ENCODE data around the gene UQCC2.

The UQCC2 gene

DNA sequence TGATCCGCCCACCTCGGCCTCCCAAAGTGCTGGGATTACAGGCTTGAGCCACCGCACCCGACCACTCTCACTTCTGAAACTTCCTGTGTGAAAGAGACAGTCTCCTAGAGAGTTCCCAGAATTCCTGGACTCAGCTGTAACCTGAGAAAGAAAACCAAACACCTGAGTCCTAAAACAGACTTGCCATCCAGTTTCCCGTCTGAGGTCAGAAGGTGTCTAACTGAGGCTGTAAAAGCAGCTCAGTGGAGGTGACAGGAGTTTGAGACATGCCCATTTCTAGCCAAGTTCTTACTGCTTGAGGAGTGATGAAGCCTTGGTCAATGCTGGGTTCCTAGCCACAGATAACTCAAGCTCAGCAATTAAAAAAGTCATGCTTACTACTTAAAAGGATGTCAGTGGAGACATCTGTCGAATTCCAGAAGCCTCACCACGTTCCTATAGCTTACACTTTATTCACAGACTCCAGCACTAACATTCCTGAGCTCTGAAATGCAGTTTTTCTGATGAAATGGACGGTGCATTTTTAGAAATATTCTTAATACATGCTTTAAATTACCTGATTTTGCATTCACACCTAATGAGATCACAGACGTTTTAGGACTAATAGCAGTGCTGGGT lies 6.1 kb downstream of the UQCC2 start:
- DNase-seq: no peak

DNA sequence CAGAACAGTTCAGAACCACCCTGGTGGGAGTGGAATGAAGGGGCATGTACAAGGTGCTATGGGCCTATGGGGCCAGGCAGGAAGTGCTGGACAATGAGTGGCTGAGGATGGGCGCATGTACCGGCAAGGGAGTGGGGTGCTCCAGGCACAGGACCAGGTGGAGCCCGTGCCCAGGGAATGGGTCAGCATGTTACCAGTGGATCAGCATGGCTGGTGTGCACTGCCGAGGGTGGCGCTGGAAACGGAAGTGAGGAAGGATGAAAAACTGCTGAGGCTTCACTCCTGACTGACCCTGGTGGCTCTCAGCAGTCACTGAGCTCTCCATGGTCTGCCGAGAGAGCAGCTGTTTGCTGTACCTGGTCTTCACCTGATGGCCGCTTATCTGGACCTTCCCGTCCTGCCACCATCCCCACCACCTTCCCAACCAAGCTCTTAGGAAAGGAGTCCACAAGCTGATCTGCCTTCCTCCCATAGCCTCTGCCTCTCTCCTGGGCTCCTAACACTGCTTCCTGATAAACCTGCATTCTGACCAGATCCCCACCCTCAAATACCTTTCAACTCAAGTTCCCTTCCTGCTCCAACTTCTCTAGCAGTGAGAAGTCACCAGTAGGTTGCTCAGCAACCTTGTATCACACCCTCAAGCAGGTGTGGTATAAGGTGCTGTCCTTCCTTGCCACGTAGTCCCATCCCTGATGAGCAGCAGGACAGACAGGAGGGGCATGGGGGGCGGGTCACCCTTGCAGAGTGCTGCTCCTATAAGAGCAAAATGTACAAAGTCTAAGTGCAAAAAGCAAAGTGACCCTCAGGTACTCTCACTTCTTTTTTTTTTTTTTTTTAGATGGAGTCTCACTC lies 7.1 kb downstream of the UQCC2 start:
- no peak for DNase-seq

- DNase-seq: no peak
Measured at GRCh38 chr6:33702345-33702977, 9.0 kb downstream of the UQCC2 start.

GRCh38 chr6:33700391-33701050 lies 11.0 kb downstream of the UQCC2 start:
- DNase-seq: no peak

GRCh38 chr6:33699739-33700138 lies 11.8 kb downstream of the UQCC2 start:
- no peak for DNase-seq

DNA sequence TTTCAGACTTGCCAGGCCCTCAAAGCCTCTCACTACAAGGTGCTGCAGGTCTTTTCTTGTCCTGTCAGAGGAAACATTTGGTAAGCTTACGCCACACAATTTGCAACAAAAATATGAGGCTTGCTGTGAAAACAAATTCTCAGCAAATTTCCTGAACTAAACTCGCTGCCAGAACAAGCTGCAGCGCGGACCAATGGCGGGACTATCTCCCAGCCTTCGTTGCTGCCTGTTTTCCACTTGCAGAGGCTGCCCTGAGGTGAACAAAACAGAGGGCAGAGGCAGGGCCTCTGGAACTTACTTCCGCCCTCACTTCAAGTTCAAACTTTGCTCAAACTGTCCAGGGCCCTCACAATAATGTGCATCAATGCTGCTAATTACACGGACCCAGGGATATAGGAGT lies 12.4 kb downstream of the UQCC2 start:
- DNase-seq: no peak

DNA sequence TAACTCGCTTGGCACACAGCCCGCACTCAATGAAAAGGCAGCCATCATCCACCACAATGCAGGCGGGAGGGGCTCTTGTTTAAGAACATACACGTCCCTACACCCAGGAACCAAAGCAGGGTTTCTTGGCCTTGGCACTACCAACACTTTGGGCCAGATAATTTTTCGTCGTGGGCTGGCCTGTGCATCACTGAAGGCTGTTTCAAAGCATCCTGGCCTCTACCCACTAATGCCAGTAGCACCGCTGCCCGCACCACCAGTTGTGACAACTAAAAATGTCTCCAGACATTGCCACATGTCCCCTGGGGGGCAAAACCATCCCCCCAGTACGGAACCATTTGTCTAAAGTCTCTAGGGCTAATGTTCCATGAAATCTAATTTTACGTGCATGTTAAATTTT lies 13.0 kb downstream of the UQCC2 start:
- DNase-seq: no peak

- DNase-seq: no peak
Measured at GRCh38 chr6:33697845-33698244, 13.7 kb downstream of the UQCC2 start.

DNA sequence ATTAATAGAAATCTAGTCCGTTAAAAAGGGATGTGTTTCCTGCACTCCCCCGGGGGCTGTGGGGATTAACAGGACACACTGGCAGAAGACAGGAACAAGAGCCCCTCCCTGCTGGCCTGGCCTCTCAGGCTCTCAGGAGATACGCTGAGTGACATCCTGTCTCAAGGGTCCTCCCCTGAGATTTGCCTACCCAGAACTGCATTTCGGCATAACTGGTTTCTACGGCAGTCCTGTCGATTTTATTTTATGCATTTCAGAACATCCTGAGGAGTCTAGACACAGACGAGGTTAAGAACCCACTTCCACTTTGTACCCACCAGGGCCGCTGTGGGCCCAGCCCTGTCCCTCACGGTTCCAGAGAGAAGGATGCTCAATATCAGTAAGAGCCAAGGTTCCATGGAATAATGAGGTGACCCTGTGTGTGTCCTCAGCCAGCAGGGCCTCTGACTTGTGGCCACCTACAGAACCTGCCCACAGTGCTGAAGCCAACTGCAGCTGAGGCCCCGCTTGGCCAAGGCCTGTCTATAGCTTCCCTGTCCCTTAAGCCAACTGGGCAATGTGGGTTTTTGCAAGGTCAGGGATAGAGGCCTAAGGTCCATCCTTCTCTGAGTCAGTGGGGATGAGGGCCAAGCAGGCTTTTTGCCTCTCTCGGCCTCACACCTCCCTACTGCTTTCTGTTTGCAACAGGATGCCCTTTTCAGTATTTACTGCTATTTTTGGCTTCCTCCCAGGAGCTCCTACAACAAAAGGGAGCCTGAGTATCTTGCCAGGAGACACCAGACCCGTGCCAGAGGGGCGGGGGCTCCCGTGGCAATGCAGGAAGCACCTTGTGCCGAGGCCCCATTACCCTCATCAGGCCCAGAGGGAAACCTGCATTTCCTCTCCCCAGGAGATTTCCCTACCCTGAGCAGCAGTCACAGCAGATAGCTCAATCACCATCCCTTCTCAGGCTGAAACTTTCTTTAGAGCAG lies 14.7 kb downstream of the UQCC2 start:
- no peak for DNase-seq

DNA sequence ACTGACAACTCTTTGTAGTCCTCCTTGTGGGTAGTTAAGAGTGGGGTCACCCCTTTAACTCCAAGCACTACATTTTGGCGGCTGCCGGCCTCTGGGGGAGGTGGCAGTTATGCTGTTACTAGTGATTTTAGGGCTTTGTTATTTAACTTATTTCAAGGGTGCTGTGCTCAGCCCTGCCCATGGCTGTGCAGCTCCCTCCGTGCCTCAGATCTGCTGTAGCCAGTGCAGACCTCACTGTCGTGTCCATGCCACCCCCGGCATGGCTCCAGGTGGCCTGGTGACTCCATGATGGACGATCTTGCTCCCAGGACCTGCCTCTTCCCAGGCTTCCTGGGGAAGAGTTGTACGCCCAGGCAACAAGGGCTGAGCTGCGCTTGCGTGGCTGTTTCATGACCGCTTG lies 15.4 kb downstream of the UQCC2 start:
- DNase-seq: no peak

DNA sequence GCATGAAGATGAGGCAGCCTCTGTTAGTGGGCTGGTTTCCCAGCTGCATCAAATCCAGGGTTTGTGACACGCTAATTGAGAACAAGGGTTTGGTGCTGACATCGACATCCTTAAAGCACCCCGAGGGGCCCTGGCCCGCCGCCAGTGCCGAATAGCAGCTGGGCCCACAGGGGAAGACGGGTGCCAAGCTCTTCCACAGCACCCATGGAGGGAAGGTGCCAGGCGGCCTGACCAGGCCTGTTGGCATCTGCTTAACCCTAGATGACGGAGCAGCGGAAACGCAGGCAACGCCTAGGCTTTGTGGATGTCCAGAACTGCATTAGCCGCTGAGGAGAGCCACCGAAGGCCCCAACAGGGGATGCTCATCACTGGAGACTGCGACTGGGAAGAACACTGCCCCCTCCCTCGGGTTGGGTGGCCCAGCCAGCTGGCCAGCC lies 16.0 kb downstream of the UQCC2 start:
- DNase-seq: no peak

DNA sequence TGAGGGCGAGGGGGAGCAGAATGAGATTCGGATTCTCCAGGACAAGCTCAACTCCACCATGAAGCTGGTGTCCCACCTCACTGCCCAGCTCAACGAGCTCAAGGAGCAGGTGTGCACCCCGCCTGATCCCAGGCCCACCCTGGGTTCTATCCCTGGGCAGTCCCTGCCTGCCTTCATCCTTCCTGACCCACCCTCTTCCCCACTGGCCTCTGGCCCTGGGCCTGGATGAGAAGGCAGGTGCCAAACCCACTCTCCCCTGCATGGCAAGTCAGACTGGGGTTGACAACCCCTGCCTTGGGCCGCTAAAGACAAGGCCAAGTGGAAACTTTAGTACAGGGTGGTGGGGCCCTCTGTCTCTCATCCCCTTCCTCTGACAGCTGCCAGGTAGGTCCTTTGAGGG lies 16.5 kb downstream of the UQCC2 start:
- DNase-seq: no peak

DNA sequence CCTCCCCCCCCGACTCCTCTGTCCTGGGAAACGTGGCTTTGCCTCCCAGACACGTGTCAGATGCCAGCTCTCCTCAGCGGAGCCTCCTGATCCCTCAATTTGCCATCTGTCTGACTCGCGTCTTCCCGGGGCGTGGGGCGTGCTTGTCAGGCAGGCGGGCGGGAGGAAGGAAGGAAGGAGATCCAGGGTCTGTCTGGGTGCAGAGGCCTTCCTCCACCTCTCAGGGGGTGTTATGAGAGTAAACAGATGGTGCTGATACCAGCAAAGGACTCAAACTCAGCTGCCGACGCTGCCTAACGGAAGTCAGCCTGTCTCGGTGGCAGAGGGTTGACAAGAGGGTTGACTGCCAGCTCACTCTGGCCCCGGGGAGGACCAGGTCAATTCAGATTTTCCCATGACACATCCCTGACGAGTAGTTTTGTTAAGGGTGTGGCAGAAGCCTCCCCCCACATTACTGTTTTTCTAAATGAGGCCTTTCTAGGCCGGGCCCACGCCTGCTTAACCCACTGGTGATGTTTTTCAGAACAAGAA lies 17.0 kb downstream of the UQCC2 start:
- peak; percentile 42 to 78 for DNase-seq

DNA sequence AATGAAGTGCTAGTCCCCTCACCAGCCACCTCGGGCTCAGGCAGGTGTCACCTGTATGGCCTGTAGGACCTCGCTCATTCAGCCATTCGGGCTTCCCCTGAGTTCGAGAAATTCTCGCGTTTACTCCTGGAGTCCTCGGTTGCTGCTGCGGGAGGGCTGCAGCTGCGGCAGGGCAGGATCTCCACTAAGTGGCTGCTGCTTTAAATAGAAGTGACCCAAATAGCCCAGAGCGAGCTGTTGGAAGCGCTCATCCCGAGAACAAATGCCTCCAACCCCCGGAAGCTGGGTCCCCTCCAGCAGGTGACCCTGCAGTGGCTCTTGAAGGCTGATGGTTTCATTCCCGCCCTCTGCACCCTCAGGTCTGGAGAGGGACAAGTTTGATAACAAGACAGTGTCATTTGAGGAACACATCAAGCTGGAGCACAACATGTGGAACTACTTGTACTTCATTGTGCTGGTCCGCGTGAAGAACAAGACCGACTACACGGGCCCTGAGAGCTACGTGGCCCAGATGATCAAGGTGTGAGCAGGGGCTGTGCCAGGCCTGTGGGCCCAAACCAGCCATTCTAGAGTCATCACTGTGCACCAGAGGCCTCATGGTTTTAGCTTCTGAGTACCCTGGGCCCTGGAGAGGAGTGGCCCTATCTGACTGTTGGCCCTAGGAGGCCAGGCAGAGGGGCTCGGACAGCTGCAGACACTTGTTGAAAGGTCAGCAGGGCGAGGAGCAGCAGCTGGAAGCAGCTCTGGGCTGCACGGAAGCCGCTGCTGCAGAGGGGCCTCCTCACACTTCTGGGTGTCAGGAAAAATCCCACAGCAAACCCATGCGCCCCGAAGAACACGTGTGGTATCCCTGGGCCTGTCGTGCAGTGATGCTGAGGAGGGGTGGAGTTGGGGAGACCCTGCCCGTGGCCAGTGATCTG lies 18.1 kb downstream of the UQCC2 start:
- DNase-seq: peak in 1 of 2 experiments; percentile 16

- no peak for DNase-seq
Measured at GRCh38 chr6:33692760-33693158, 18.7 kb downstream of the UQCC2 start.

DNA sequence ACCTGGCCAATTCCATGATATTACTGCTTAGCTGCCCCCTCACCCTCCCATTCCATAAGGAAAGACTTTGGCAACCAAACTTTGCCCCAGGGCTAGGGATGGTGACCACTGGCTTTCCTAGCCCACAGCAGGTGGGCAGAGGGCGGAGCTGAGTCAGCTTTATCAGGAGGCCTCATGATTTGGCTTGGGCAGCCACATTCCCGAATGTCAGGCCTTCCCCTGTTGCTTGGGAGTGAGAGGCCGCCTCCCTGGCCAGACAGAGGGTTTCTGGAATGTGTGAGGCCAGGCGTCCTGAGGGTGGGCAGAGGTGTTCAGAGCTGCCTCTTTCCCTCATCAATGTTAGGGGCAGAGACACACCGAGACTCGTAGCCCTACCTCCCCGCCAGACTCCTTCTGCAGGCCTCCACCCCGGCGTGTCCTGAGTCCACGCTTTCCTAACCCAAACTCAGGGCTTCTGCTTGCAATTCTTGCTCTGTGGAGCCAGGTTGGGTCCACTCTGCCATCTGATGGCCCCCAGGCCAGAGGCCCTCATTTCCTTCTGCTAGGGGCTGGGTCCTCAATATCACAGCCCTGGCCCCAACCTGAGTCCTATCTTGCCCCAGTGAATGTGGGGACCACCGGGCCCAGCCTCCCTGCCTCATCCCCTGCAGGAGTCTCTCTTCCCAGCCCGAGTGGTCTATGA lies 19.3 kb downstream of the UQCC2 start:
- DNase-seq: no peak

- no peak for DNase-seq
Measured at GRCh38 chr6:33691456-33692077, 19.9 kb downstream of the UQCC2 start.

DNA sequence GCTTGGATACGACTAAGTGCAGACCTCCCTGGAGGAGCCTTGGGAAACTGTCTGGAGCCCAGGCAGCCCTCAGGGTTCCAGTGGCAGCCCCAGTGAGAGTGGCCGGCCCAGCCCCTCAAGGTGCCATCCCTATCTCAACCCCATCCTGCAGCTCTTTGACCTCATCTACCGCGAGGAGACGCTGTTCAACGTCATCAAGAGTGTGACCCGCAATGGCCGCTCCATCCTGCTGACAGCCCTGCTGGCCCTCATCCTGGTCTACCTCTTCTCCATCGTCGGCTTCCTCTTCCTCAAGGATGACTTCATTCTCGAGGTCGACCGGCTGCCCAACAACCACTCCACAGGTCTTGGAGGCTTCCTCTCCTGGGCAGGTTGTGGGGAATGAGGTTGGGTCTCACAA lies 20.7 kb downstream of the UQCC2 start:
- no peak for DNase-seq

DNA sequence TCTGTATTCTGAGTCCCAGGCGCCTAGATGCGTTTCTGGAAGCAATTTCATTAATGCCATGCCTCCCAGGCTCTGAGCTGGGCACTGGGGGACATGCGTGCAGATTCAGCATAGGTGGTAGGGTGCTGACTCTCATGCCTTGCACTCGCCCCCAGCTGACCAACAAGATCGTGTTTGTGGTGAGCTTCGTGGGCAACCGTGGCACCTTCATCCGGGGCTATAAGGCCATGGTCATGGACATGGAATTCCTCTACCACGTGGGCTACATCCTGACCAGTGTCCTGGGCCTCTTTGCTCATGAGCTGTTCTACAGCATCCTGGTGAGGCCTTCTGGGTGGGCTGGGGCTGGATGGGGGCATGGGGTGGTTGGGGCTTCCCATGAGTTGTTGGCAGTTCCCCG lies 21.6 kb downstream of the UQCC2 start:
- DNase-seq: no peak

GRCh38 chr6:33689148-33689494 lies 22.4 kb downstream of the UQCC2 start:
- DNase-seq: no peak

All from cerebellar nuclear complex (tissue), 1 donor.